ENCODE measurements around the gene SFSWAP.

GRCh38 chr12:131692431-131692830 is 18.5 kb upstream of the SFSWAP start:
- no peak for TF ChIP-seq POLR2A (IDR thresholded peaks at IDR 0.05; ENCODE audit: control extremely low read depth in 1 of 2, low read depth in 2 of 2, low read length in 2 of 2)
- TF ChIP-seq CTCF (IDR thresholded peaks at IDR 0.05; ENCODE audit: control extremely low read depth in 1 of 3, insufficient read depth in 1 of 3, low read depth in 1 of 3, low read length in 3 of 3), result no peak
- no peak for TF ChIP-seq FOSL1 (IDR thresholded peaks at IDR 0.05; ENCODE audit: insufficient read depth, low read depth, low read length)
- no peak for TF ChIP-seq TBP (IDR thresholded peaks at IDR 0.05; ENCODE audit: low read depth, low read length)
- TF ChIP-seq POLR2AphosphoS5 (IDR thresholded peaks at IDR 0.05; ENCODE audit: low read depth, low read length), result no peak
- no peak for TF ChIP-seq CBX5 (IDR thresholded peaks at IDR 0.05; ENCODE audit: low read depth, low read length)
- no peak for TF ChIP-seq EGR1 (IDR thresholded peaks at IDR 0.05; ENCODE audit: borderline replicate concordance, low read depth, low read length)
- TF ChIP-seq RFX5 (IDR thresholded peaks at IDR 0.05; ENCODE audit: borderline replicate concordance, low read depth, low read length), result no peak
- TF ChIP-seq MAFK (IDR thresholded peaks at IDR 0.05; ENCODE audit: low read depth, low read length), result no peak
- TF ChIP-seq EP300 (IDR thresholded peaks at IDR 0.05; ENCODE audit: borderline replicate concordance in 1 of 2, low read depth in 2 of 2, low read length in 2 of 2), result no peak
- TF ChIP-seq ZNF274 (IDR thresholded peaks at IDR 0.05; ENCODE audit: borderline replicate concordance, extremely low read depth, low read length), result no peak
- no peak for TF ChIP-seq POU5F1 (IDR thresholded peaks at IDR 0.05; ENCODE audit: low read depth, low read length)
